Neutrophil (primary cell): ENCODE data around the gene HLA-DOB.
A peak's percentile ranks its signal among the peaks of the same experiment; 100 is the strongest.

Experiments
- H3K27ac ChIP-seq: fragments of 200-600 bp; sonication (generic); 2 replicates; pipeline ENCODE4 v1.5.1; 2016; ENCODE audit warnings: mild to moderate bottlenecking, moderate library complexity
- H3K27me3 ChIP-seq: fragments of 200-600 bp; sonication (generic); 2 replicates; pipeline ENCODE4 v1.6.0; 2016; ENCODE audit warnings: mild to moderate bottlenecking
- H3K36me3 ChIP-seq: fragments of 200-600 bp; sonication (generic); 2 replicates; pipeline ENCODE4 v1.5.1; 2017
- H3K4me1 ChIP-seq, 2 experiments: fragments of 200-600 bp in 1 of 2; sonication (generic) in 1 of 2; 1 replicate in 1 of 2; 2 replicates in 1 of 2; pipeline versions ENCODE4 v1.5.1 to v1.6.1; 2013 to 2016; ENCODE audit warnings: low read depth in 1 of 2, low read length in 1 of 2, mild to moderate bottlenecking in 1 of 2, moderate library complexity in 1 of 2; ENCODE audit not compliant: control insufficient read depth in 1 of 2, insufficient read depth in 1 of 2
- H3K4me3 ChIP-seq, 2 experiments: fragments of 200-600 bp in 1 of 2; sonication (generic) in 1 of 2; 1 replicate in 1 of 2; 2 replicates in 1 of 2; pipeline ENCODE4 v1.5.1; 2013 to 2016; ENCODE audit warnings: low read depth in 1 of 2, low read length in 1 of 2, mild to moderate bottlenecking in 1 of 2, moderate library complexity in 1 of 2
- H3K9me3 ChIP-seq: fragments of 200-600 bp; sonication (generic); 2 replicates; pipeline ENCODE4 v1.5.1; 2016
- TF ChIP-seq, protein P1 (sequence below): fragments of 200-600 bp; sonication (generic); IDR thresholded peaks from 2 replicates; pipeline ENCODE4 v1.5.1; 2016; ENCODE audit warnings: antibody characterized with exemption

The HLA-DOB gene

DNA sequence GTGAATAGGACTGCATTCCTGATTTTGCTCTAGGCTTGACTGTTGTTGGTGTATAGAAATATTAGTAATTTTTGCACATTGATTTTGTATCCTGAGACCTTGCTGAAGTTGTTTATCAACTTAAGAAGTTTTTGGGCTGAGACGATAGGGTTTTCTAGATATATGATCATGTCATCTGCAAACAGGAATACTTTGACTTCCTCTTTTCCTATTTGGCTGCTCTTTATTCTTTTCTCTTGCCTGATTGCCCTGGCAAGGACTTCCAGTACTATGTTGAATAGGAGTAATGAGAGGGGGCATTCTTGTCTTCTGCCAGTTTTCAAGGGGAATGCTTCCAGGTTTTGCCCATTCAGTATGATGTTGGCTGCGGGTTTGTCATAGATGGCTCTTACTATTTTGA is 13.4 kb downstream of the HLA-DOB start:
- Histone ChIP-seq H3K36me3 (no peaks in the 10 kb centered on the region), H3K4me1 (no peaks in the 10 kb centered on the region), H3K27ac (no peak overlapping the region), H3K9me3 (no peaks in the 10 kb centered on the region), H3K27me3 (peaks cover 30% of the 10 kb centered on the region), H3K4me3 (no peak overlapping the region)
- TF ChIP-seq, protein P1, sequence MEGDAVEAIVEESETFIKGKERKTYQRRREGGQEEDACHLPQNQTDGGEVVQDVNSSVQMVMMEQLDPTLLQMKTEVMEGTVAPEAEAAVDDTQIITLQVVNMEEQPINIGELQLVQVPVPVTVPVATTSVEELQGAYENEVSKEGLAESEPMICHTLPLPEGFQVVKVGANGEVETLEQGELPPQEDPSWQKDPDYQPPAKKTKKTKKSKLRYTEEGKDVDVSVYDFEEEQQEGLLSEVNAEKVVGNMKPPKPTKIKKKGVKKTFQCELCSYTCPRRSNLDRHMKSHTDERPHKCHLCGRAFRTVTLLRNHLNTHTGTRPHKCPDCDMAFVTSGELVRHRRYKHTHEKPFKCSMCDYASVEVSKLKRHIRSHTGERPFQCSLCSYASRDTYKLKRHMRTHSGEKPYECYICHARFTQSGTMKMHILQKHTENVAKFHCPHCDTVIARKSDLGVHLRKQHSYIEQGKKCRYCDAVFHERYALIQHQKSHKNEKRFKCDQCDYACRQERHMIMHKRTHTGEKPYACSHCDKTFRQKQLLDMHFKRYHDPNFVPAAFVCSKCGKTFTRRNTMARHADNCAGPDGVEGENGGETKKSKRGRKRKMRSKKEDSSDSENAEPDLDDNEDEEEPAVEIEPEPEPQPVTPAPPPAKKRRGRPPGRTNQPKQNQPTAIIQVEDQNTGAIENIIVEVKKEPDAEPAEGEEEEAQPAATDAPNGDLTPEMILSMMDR: no peak

- H3K36me3 ChIP-seq: no peaks in the 10 kb centered on the region
- H3K9me3 ChIP-seq: no peaks in the 10 kb centered on the region
- H3K4me1 ChIP-seq: peaks cover 16 to 17% of the 10 kb centered on the region in 2 experiments
- H3K27ac ChIP-seq: no peak overlapping the region
- no peak overlapping the region for H3K4me3 ChIP-seq
- TF ChIP-seq, protein P1: no peak
- peaks cover 30% of the 10 kb centered on the region for H3K27me3 ChIP-seq
These were observed 17.1 kb downstream of the HLA-DOB start for GRCh38 chr6:32799740-32800139.

GRCh38 chr6:32799168-32799567 is 17.6 kb downstream of the HLA-DOB start:
- H3K9me3 ChIP-seq: no peaks in the 10 kb centered on the region
- peaks cover 21 to 23% of the 10 kb centered on the region in 2 experiments for H3K4me1 ChIP-seq
- peaks cover 26% of the 10 kb centered on the region for H3K27me3 ChIP-seq
- TF ChIP-seq, protein P1: no peak
- no peak overlapping the region for H3K4me3 ChIP-seq
- H3K27ac ChIP-seq: no peak overlapping the region
- no peaks in the 10 kb centered on the region for H3K36me3 ChIP-seq

- no peak overlapping the region for H3K4me3 ChIP-seq
- H3K36me3 ChIP-seq: no peaks in the 10 kb centered on the region
- peaks cover 21% of the 10 kb centered on the region for H3K27me3 ChIP-seq
- TF ChIP-seq, protein P1: peak; percentile 97
- H3K4me1 ChIP-seq: peaks cover 26 to 28% of the 10 kb centered on the region in 2 experiments
- H3K9me3 ChIP-seq: no peaks in the 10 kb centered on the region
- H3K27ac ChIP-seq: no peak overlapping the region
These were observed 19.7 kb downstream of the HLA-DOB start for GRCh38 chr6:32796848-32797776.

GRCh38 chr6:32794510-32794909 is 22.3 kb downstream of the HLA-DOB start:
- TF ChIP-seq, protein P1: no peak
- Histone ChIP-seq H3K4me1 (peaks cover 26 to 28% of the 10 kb centered on the region in 2 experiments), H3K4me3 (no peak overlapping the region), H3K27ac (peak overlapping the region; percentile 57), H3K9me3 (no peaks in the 10 kb centered on the region), H3K36me3 (no peaks in the 10 kb centered on the region), H3K27me3 (peaks cover 28% of the 10 kb centered on the region)
